CD4-positive, alpha-beta memory T cell (primary cell): ENCODE results near the gene INHA. TPM values are rescaled to one million over a fixed set of nuclear protein-coding genes. Genes with fewer than 3 reads are reported as not detected.
A peak's percentile ranks its signal among the peaks of the same experiment; 100 is the strongest.

ENCODE experiments used
- CTCF ChIA-PET: fragments of 350-600 bp; sonication (Branson Sonifier 250); formaldehyde crosslinking; loops from one replicate; lab custom pipeline; 2021; ENCODE audit warnings: inconsistent platforms; ENCODE audit not compliant: partially characterized antibody; lab: Charles Lee
- POLR2A ChIA-PET: fragments of 350-600 bp; sonication (Branson Sonifier 250); formaldehyde crosslinking; loops from one replicate; lab custom pipeline; 2021; ENCODE audit not compliant: partially characterized antibody; lab: Charles Lee
- DNase-seq, 5 donors: peaks; one replicate each; pipeline versions ENCODE4 v3.0.0 to v3.0.0-alpha.2; 2020 to 2022; ENCODE audit warnings: mixed read lengths in 1 of 5
- H3K27ac ChIP-seq: one replicate; pipeline ENCODE4 v1.7.0; 2013; ENCODE audit warnings: low read depth, low read length
- H3K27me3 ChIP-seq: 2 replicates; pipeline ENCODE4 v1.7.0; 2013; ENCODE audit warnings: mild to moderate bottlenecking, low read length, moderate library complexity; ENCODE audit not compliant: insufficient read depth
- H3K36me3 ChIP-seq: 2 replicates; pipeline ENCODE4 v1.7.0; 2013; ENCODE audit warnings: mild to moderate bottlenecking, low read length, moderate library complexity; ENCODE audit not compliant: insufficient read depth
- H3K4me1 ChIP-seq: 2 replicates; pipeline ENCODE4 v1.7.0; 2013; ENCODE audit warnings: mild to moderate bottlenecking, low read length, moderate library complexity; ENCODE audit not compliant: insufficient read depth
- H3K4me3 ChIP-seq, 2 donors: one replicate each; pipeline ENCODE4 v1.7.0; 2013; ENCODE audit warnings: low read length in 2 of 2, mild to moderate bottlenecking in 1 of 2
- H3K9me3 ChIP-seq, 2 donors: one replicate each; pipeline ENCODE4 v1.7.0; 2013; ENCODE audit warnings: low read length in 2 of 2, control low read depth in 1 of 2; ENCODE audit not compliant: control insufficient read depth in 1 of 2
- H3K27ac Mint-ChIP-seq, 7 donors: one replicate each; pipeline ENCODE4 v1.8.0; 2020 to 2021; ENCODE audit warnings: mixed read lengths in 7 of 7, mild to moderate bottlenecking in 6 of 7, inconsistent platforms in 3 of 7, moderate library complexity in 3 of 7
- H3K27me3 Mint-ChIP-seq, 2 donors: one replicate each; pipeline ENCODE4 v1.8.0; 2020 to 2021; ENCODE audit warnings: mixed read lengths in 2 of 2
- H3K36me3 Mint-ChIP-seq, 2 donors: one replicate each; pipeline ENCODE4 v1.8.0; 2020 to 2021; ENCODE audit warnings: mixed read lengths in 2 of 2, inconsistent platforms in 1 of 2, mild to moderate bottlenecking in 1 of 2
- H3K4me1 Mint-ChIP-seq, 4 donors: one replicate each; pipeline ENCODE4 v1.8.0; 2020 to 2021; ENCODE audit warnings: mixed read lengths in 4 of 4, mild to moderate bottlenecking in 1 of 4
- H3K4me3 Mint-ChIP-seq, 8 donors: one replicate each; pipeline ENCODE4 v1.8.0; 2020 to 2021; ENCODE audit warnings: mixed read lengths in 8 of 8, mild to moderate bottlenecking in 7 of 8, moderate library complexity in 6 of 8, inconsistent platforms in 3 of 8
- H3K9me3 Mint-ChIP-seq, 8 donors: one replicate each; pipeline ENCODE4 v1.8.0; 2020 to 2021; ENCODE audit warnings: mixed read lengths in 8 of 8, mild to moderate bottlenecking in 5 of 8, inconsistent platforms in 3 of 8, moderate library complexity in 1 of 8
- intact Hi-C: fragments of 100-400 bp; cut with micrococcal nuclease; formaldehyde crosslinking; loops from one replicate; pipeline ENCODE4 v1.15.1; 2023
- polyA plus RNA-seq, 2 donors: library from polyadenylated mRNA; unstranded; fragments of 300-500 nt; fragmentation: Illumina TruSeq; gene quantifications; one replicate each; pipeline ENCODE4 v1.2.3, GENCODE V29; 2021
- total RNA-seq, 2 experiments: library from RNA; stranded (reverse); gene quantifications; one replicate each; pipeline ENCODE4 v1.2.3, GENCODE V29; 2021

Gene INHA
- total and polyA plus RNA-seq, 4 experiments from 2014 or later: not detected

- Mint-ChIP-seq H3K27me3 (peaks cover 22 to 32% of the 10 kb centered on the region in 2 donors), H3K4me3 (no peak overlapping the region), H3K36me3 (no peaks in the 10 kb centered on the region), H3K9me3 (peaks cover 0 to 2% (median 0%) of the 10 kb centered on the region in 8 donors), H3K27ac (no peak overlapping the region), H3K4me1 (peaks cover 0 to 11% (median 6%) of the 10 kb centered on the region in 4 donors)
- Histone ChIP-seq H3K27me3 (peaks cover 5% of the 10 kb centered on the region), H3K4me1 (peaks cover 2% of the 10 kb centered on the region), H3K4me3 (no peak overlapping the region), H3K36me3 (no peaks in the 10 kb centered on the region), H3K27ac (no peak overlapping the region), H3K9me3 (no peaks in the 10 kb centered on the region)
- POLR2A ChIA-PET: no interaction called here
- CTCF ChIA-PET: interaction anchor here (0.7 to 4.8 kb wide), 3 partner anchors 10 to 17 kb away, joined by 3 to 73 read pairs (median 6); partner anchors contain the start of genes CHPF and TMEM198
- DNase-seq: peak in 1 of 5 donors; percentile 22
- intact Hi-C loops: no loop called here
These were observed 14.0 kb upstream of the INHA start for GRCh38 chr2:219557791-219558785.

- no peak overlapping the region for H3K4me3 ChIP-seq
- CTCF ChIA-PET: interaction anchor here (0.9 to 4.8 kb wide), 12 partner anchors 9 to 171 kb away, joined by 3 to 73 read pairs (median 4); partner anchors contain the start of genes CHPF, INHA, OBSL1 and TMEM198
- peak overlapping the region in 1 of 8 donors; percentile 17 for H3K4me3 Mint-ChIP-seq
- intact Hi-C loops: no loop called here
- POLR2A ChIA-PET: no interaction called here
- peaks cover 14 to 28% of the 10 kb centered on the region in 2 donors for H3K27me3 Mint-ChIP-seq
- H3K9me3 ChIP-seq: no peaks in the 10 kb centered on the region
- DNase-seq: peak in 1 of 5 donors; percentile 21
- no peaks in the 10 kb centered on the region for H3K4me1 ChIP-seq
- no peak overlapping the region for H3K27ac ChIP-seq
- H3K36me3 Mint-ChIP-seq: no peaks in the 10 kb centered on the region
- H3K9me3 Mint-ChIP-seq: no peaks in the 10 kb centered on the region
- no peak overlapping the region for H3K27ac Mint-ChIP-seq
- peaks cover 0 to under 1% (median 0%) of the 10 kb centered on the region in 4 donors for H3K4me1 Mint-ChIP-seq
- H3K27me3 ChIP-seq: no peaks in the 10 kb centered on the region
- no peaks in the 10 kb centered on the region for H3K36me3 ChIP-seq
These were observed 12.8 kb upstream of the INHA start for GRCh38 chr2:219559156-219559915.

GRCh38 chr2:219560037-219560892, 11.8 kb upstream of the INHA start:
- H3K4me3 ChIP-seq: no peak overlapping the region
- POLR2A ChIA-PET: interaction anchor here (1.4 kb wide), 1 partner anchor 19 kb away, joined by 3 read pairs; no protein-coding TSS in a partner anchor
- H3K9me3 ChIP-seq: no peaks in the 10 kb centered on the region
- H3K36me3 ChIP-seq: no peaks in the 10 kb centered on the region
- H3K27ac ChIP-seq: no peak overlapping the region
- Mint-ChIP-seq H3K27me3 (peaks cover 10 to 22% of the 10 kb centered on the region in 2 donors), H3K4me1 (peaks cover 0 to 2% (median 0%) of the 10 kb centered on the region in 4 donors), H3K4me3 (no peak overlapping the region), H3K27ac (no peak overlapping the region), H3K36me3 (no peaks in the 10 kb centered on the region), H3K9me3 (no peaks in the 10 kb centered on the region)
- CTCF ChIA-PET: interaction anchor here (0.7 to 4.8 kb wide), 18 partner anchors 8 to 172 kb away, joined by 3 to 73 read pairs (median 4); partner anchors contain the start of genes CHPF, GMPPA, INHA and OBSL1
- DNase-seq: peak in 4 of 5 donors; percentile 19 to 37 (median 28)
- H3K27me3 ChIP-seq: no peaks in the 10 kb centered on the region
- intact Hi-C loops: loop anchor here (1.0 kb wide), 1 partner anchor 19 kb away; no protein-coding TSS in a partner anchor
- no peaks in the 10 kb centered on the region for H3K4me1 ChIP-seq

GRCh38 chr2:219560893-219561178, 11.3 kb upstream of the INHA start:
- no peak overlapping the region for H3K4me3 Mint-ChIP-seq
- no peaks in the 10 kb centered on the region for H3K9me3 ChIP-seq
- POLR2A ChIA-PET: interaction anchor here (1.4 kb wide), 1 partner anchor 20 kb away, joined by 3 read pairs; no protein-coding TSS in a partner anchor
- CTCF ChIA-PET: interaction anchor here (0.7 to 4.8 kb wide), 13 partner anchors 9 to 159 kb away, joined by 3 to 73 read pairs (median 4); partner anchors contain the start of genes CHPF, GMPPA, INHA and OBSL1
- no peak overlapping the region for H3K27ac Mint-ChIP-seq
- no peaks in the 10 kb centered on the region for H3K36me3 Mint-ChIP-seq
- no peaks in the 10 kb centered on the region for H3K4me1 ChIP-seq
- intact Hi-C loops: loop anchor here (1.0 kb wide), 1 partner anchor 20 kb away; no protein-coding TSS in a partner anchor
- no peaks in the 10 kb centered on the region for H3K9me3 Mint-ChIP-seq
- DNase-seq: no peak
- H3K4me1 Mint-ChIP-seq: peaks cover 0 to 2% (median 0%) of the 10 kb centered on the region in 4 donors
- no peaks in the 10 kb centered on the region for H3K36me3 ChIP-seq
- H3K27me3 Mint-ChIP-seq: peaks cover 10 to 21% of the 10 kb centered on the region in 2 donors
- H3K27ac ChIP-seq: no peak overlapping the region
- no peak overlapping the region for H3K4me3 ChIP-seq
- no peaks in the 10 kb centered on the region for H3K27me3 ChIP-seq

GRCh38 chr2:219561179-219562048, 10.7 kb upstream of the INHA start:
- Histone ChIP-seq H3K27ac (no peak overlapping the region), H3K36me3 (no peaks in the 10 kb centered on the region), H3K4me1 (no peaks in the 10 kb centered on the region), H3K9me3 (no peaks in the 10 kb centered on the region), H3K27me3 (no peaks in the 10 kb centered on the region), H3K4me3 (no peak overlapping the region)
- Mint-ChIP-seq H3K36me3 (no peaks in the 10 kb centered on the region), H3K4me3 (no peak overlapping the region), H3K27ac (no peak overlapping the region), H3K9me3 (no peaks in the 10 kb centered on the region), H3K27me3 (peaks cover 10 to 25% of the 10 kb centered on the region in 2 donors), H3K4me1 (peaks cover 0 to 2% (median 0%) of the 10 kb centered on the region in 4 donors)
- DNase-seq: peak in 1 of 5 donors; percentile 4
- intact Hi-C loops: no loop called here
- ChIA-PET CTCF (interaction anchor here (0.7 to 4.8 kb wide), 10 partner anchors 9 to 159 kb away, joined by 3 to 73 read pairs (median 6); partner anchors contain the start of genes CHPF, INHA, OBSL1 and STK11IP), POLR2A (interaction anchor here (1.4 kb wide), 1 partner anchor 20 kb away, joined by 3 read pairs; no protein-coding TSS in a partner anchor)
